Right lobe of liver (tissue), 6 donors: ENCODE data around the gene CENPM. TPM values are rescaled to one million over a fixed set of nuclear protein-coding genes. Genes with fewer than 3 reads are reported as not detected.
"Not testable (repeated sequence)": the region's sequence is repeated elsewhere in the genome, so short reads cannot be mapped to it uniquely, and the experiment has no call there.

Source experiments
- ATAC-seq, 4 donors: fragments of 200-7000 bp; cut with Tn5 transposase; one replicate each; pipeline ENCODE4 v1.9.1; 2020; ENCODE audit warnings: mild to moderate bottlenecking in 4 of 4, moderate library complexity in 4 of 4
- DNase-seq, 3 donors: peaks; one replicate each; pipeline ENCODE4 v3.0.0-alpha.2; 2020
- H3K27ac ChIP-seq, 3 donors: fragments of 200-600 bp; one replicate each; pipeline ENCODE4 v1.8.0; 2022
- H3K27me3 ChIP-seq, 2 donors: fragments of 200-600 bp; one replicate each; pipeline ENCODE4 v1.8.0; 2022
- H3K36me3 ChIP-seq, 4 donors: fragments of 200-600 bp; sonication (generic) in 1 of 4; one replicate each; pipeline versions ENCODE4 v1.5.1 to v1.8.0; 2017 to 2022; ENCODE audit warnings: control low read depth in 1 of 4
- H3K4me1 ChIP-seq, 4 donors: fragments of 200-600 bp; sonication (generic) in 1 of 4; one replicate each; pipeline versions ENCODE4 v1.5.1 to v1.8.0; 2017 to 2022; ENCODE audit warnings: control low read depth in 1 of 4
- H3K4me3 ChIP-seq, 3 donors: fragments of 200-600 bp; one replicate each; pipeline ENCODE4 v1.8.0; 2022
- H3K9me3 ChIP-seq, 4 donors: fragments of 200-600 bp; sonication (generic) in 1 of 4; one replicate each; pipeline versions ENCODE4 v1.5.1 to v1.8.0; 2017 to 2022; ENCODE audit warnings: control low read depth in 1 of 4
- CTCF ChIP-seq, 4 donors: fragments of 200-600 bp in 3 of 4; fragments of 450-650 bp in 1 of 4; IDR thresholded peaks; one replicate each; pipeline versions ENCODE4 v1.5.1 to v1.8.0; 2016 to 2022; ENCODE audit warnings: antibody characterized with exemption in 4 of 4, mild to moderate bottlenecking in 2 of 4
- POLR2A ChIP-seq: fragments of 450-650 bp; IDR thresholded peaks from one replicate; pipeline ENCODE4 v1.6.1; 2017; ENCODE audit warnings: antibody characterized with exemption, mild to moderate bottlenecking
- WGBS: methylation state at CpG from one replicate; pipeline ENCODE4 v1.1.6; 2018; ENCODE audit warnings: low coverage, low lambda C conversion rate; ENCODE audit not compliant: insufficient coverage; ENCODE audit errors: missing lambda C conversion rate; 5-methylcytosine and 5-hydroxymethylcytosine counted together
- intact Hi-C, 2 donors: fragments of 100-400 bp; cut with DNase I; formaldehyde crosslinking; loops; one replicate each; pipeline versions ENCODE4 v1.11.2 to v1.14.1; 2022
- total RNA-seq, 6 experiments: library from RNA; depleted of rRNA in 2 of 6; stranded (reverse); fragments of >200 nt in 2 of 6; fragmentation: NEBNext Ultra II Directional in 3 of 6; extraction: Animal tissue kit (Norgen Biotek cat#: 25700) in 3 of 6; gene quantifications; one replicate each; pipeline versions ENCODE4 v1.1.0 to v1.2.4, GENCODE V29; 2016 to 2023
- donor health status: DM: no; HTN: yes; CAD: no.
- donor health status: DM: no; HTN: no; CAD: no.
- donor health status: DM: no; HTN: no; CAD: no.
- donor health status: DM: no; HTN: yes; CAD: no.
- donor health status: DM: no; HTN: yes; CAD: no.

CENPM gene
- total RNA-seq, 6 experiments from 2014 or later, result 0.29 to 3.7 (median 1.8) TPM; not detected in 2

GRCh38 chr22:41952713-41953112, 5.8 kb upstream of the CENPM start:
- no peak for DNase-seq
- intact Hi-C loops, result no loop called here
- no peak overlapping the region for H3K4me3 ChIP-seq
- H3K27me3 ChIP-seq, result no peaks in the 10 kb centered on the region
- no CpG with 5 or more reads among the region's 2 CpGs for WGBS
- no peaks in the 10 kb centered on the region for H3K9me3 ChIP-seq
- no peaks in the 10 kb centered on the region for H3K36me3 ChIP-seq
- no peak overlapping the region for H3K27ac ChIP-seq
- ATAC-seq, result no peak
- peaks cover 0 to 3% (median 0%) of the 10 kb centered on the region in 4 donors for H3K4me1 ChIP-seq
- TF ChIP-seq CTCF (IDR thresholded peaks at IDR 0.05), result no peak
- no peak for TF ChIP-seq POLR2A

GRCh38 chr22:41951898-41952474, 5.0 kb upstream of the CENPM start, which contains the start of gene SMIM45:
Gene SMIM45 (plus strand): TSS chr22:41952150.
- Histone ChIP-seq H3K9me3 (no peaks in the 10 kb centered on the region), H3K27me3 (no peaks in the 10 kb centered on the region), H3K4me1 (no peaks in the 10 kb centered on the region), H3K36me3 (no peaks in the 10 kb centered on the region), H3K27ac (no peak within 1 kb of the TSS), H3K4me3 (no peak within 1 kb of the TSS)
- intact Hi-C loops, result no loop called here
- ATAC-seq (no peak), DNase-seq (no peak)
- 60% methylated on average over 1 of the region's 16 CpGs for WGBS
- no peak for TF ChIP-seq POLR2A
- no peak for TF ChIP-seq CTCF (IDR thresholded peaks at IDR 0.05)

- Histone ChIP-seq H3K4me3 (no peak overlapping the region), H3K27me3 (no peaks in the 10 kb centered on the region), H3K4me1 (peaks cover 0 to 9% (median 0%) of the 10 kb centered on the region in 4 donors), H3K27ac (no peak overlapping the region), H3K9me3 (no peaks in the 10 kb centered on the region), H3K36me3 (no peaks in the 10 kb centered on the region)
- ATAC-seq (no peak), DNase-seq (peak in 1 of 3 donors; percentile 37)
- intact Hi-C loops, result loop anchor here in 1 of 2 donors (10.0 kb wide), 1 partner anchor 205 kb away; no protein-coding TSS in a partner anchor
- 79% methylated on average over 3 of the region's 7 CpGs for WGBS
- TF ChIP-seq POLR2A, result no peak
- no peak for TF ChIP-seq CTCF (IDR thresholded peaks at IDR 0.05)
Measured at GRCh38 chr22:41949297-41949965, 2.5 kb upstream of the CENPM start.

- intact Hi-C loops, result loop anchor here in 1 of 2 donors (10.0 kb wide), 1 partner anchor 204 kb away; no protein-coding TSS in a partner anchor
- H3K36me3 ChIP-seq, H3K4me1 ChIP-seq, H3K27me3 ChIP-seq, H3K9me3 ChIP-seq, H3K4me3 ChIP-seq, H3K27ac ChIP-seq, DNase-seq, ATAC-seq: not testable (repeated sequence)
- WGBS, result 97% methylated on average over 8 of the region's 8 CpGs
Measured at GRCh38 chr22:41948928-41949296, 2.0 kb upstream of the CENPM start.

GRCh38 chr22:41948142-41948541, 1.2 kb upstream of the CENPM start:
- H3K9me3 ChIP-seq, result no peaks in the 10 kb centered on the region
- no peaks in the 10 kb centered on the region for H3K36me3 ChIP-seq
- 85% methylated on average over 2 of the region's 2 CpGs for WGBS
- ATAC-seq (no peak), DNase-seq (no peak)
- H3K4me3 ChIP-seq, result no peak overlapping the region
- TF ChIP-seq POLR2A (no peak), CTCF (IDR thresholded peaks at IDR 0.05) (no peak)
- intact Hi-C loops, result loop anchor here in 1 of 2 donors (10.0 kb wide), 1 partner anchor 203 kb away; no protein-coding TSS in a partner anchor
- H3K27ac ChIP-seq, result no peak overlapping the region
- H3K4me1 ChIP-seq, result peaks cover 0 to 9% (median 0%) of the 10 kb centered on the region in 4 donors
- no peaks in the 10 kb centered on the region for H3K27me3 ChIP-seq
